Common myeloid progenitor, CD34-positive (primary cell): Measurements from ENCODE around the gene HACD1. TPM values are rescaled to one million over a fixed set of nuclear protein-coding genes. Genes with fewer than 3 reads are reported as not detected.

Source experiments
- CTCF ChIA-PET: fragments of 350-600 bp; sonication (Branson Sonifier 250); formaldehyde crosslinking; loops from one replicate; lab custom pipeline; 2021; ENCODE audit warnings: antibody characterized with exemption; lab: Charles Lee
- POLR2A ChIA-PET: fragments of 350-600 bp; sonication (Branson Sonifier 250); formaldehyde crosslinking; loops from one replicate; lab custom pipeline; 2021; ENCODE audit warnings: antibody characterized with exemption; lab: Charles Lee
- DNase-seq, 3 donors: peaks; one replicate each; pipeline versions ENCODE4 v3.0.0 to v3.0.0-alpha.2; 2013
- H3K27ac ChIP-seq, 2 experiments: 1 replicate in 1 of 2; 2 replicates in 1 of 2; pipeline ENCODE4 v1.7.0; 2013; ENCODE audit warnings: inconsistent platforms in 2 of 2, low read length in 2 of 2, mild to moderate bottlenecking in 2 of 2, low read depth in 1 of 2, moderate library complexity in 1 of 2; ENCODE audit not compliant: severe bottlenecking in 2 of 2, insufficient read depth in 1 of 2, poor library complexity in 1 of 2
- H3K27me3 ChIP-seq, 5 experiments: replicated peaks in 2 of 5; 1 replicate in 3 of 5; 2 replicates in 2 of 5; pipeline versions ENCODE4 v1.6.1 to v1.7.0; 2013; ENCODE audit warnings: low read length in 4 of 5, mild to moderate bottlenecking in 2 of 5, moderate library complexity in 2 of 5, inconsistent platforms in 1 of 5; ENCODE audit not compliant: insufficient read depth in 5 of 5, control insufficient read depth in 4 of 5
- H3K36me3 ChIP-seq, 4 experiments: 1 replicate in 2 of 4; 2 replicates in 2 of 4; pipeline versions ENCODE4 v1.6.1 to v1.7.0; 2013; ENCODE audit warnings: low read length in 3 of 4, control low read depth in 1 of 4, mild to moderate bottlenecking in 1 of 4; ENCODE audit not compliant: control insufficient read depth in 4 of 4, insufficient read depth in 4 of 4
- H3K4me1 ChIP-seq, 4 experiments: 1 replicate in 3 of 4; 2 replicates in 1 of 4; pipeline versions ENCODE4 v1.6.1 to v1.7.1; 2013; ENCODE audit warnings: low read length in 3 of 4, mild to moderate bottlenecking in 3 of 4, control low read depth in 1 of 4, inconsistent platforms in 1 of 4, moderate library complexity in 1 of 4; ENCODE audit not compliant: control insufficient read depth in 4 of 4, insufficient read depth in 4 of 4; ENCODE audit errors: control extremely low read depth in 1 of 4
- H3K4me3 ChIP-seq, 7 experiments: 1 replicate in 4 of 7; 2 replicates in 3 of 7; pipeline versions ENCODE4 v1.5.1 to v1.7.0; 2013; ENCODE audit warnings: mild to moderate bottlenecking in 7 of 7, low read length in 6 of 7, moderate library complexity in 6 of 7, inconsistent platforms in 2 of 7, low read depth in 2 of 7, control low read depth in 1 of 7; ENCODE audit not compliant: insufficient read depth in 4 of 7, control insufficient read depth in 1 of 7; ENCODE audit errors: extremely low read depth in 1 of 7
- H3K9me3 ChIP-seq, 5 experiments: 1 replicate in 4 of 5; 2 replicates in 1 of 5; pipeline versions ENCODE4 v1.6.1 to v1.7.1; 2013; ENCODE audit warnings: low read length in 4 of 5, mild to moderate bottlenecking in 2 of 5, inconsistent platforms in 1 of 5, low read depth in 1 of 5, moderate library complexity in 1 of 5; ENCODE audit not compliant: control insufficient read depth in 4 of 5, insufficient read depth in 2 of 5; ENCODE audit errors: control extremely low read depth in 1 of 5
- WGBS: methylation state at CpG from one replicate; pipeline ENCODE4 v1.1.5; 2013; ENCODE audit not compliant: insufficient coverage; 5-methylcytosine and 5-hydroxymethylcytosine counted together
- polyA plus RNA-seq: library from polyadenylated mRNA; unstranded; fragments of 120-200 nt; gene quantifications from one replicate; pipeline ENCODE4 v1.2.1, GENCODE V29; 2013

HACD1 gene
- 68.8 TPM for polyA plus RNA-seq

GRCh38 chr10:17617031-17617911 is at the start of gene HACD1:
Gene HACD1, minus strand, starts transcription at chr10:17617374. Its CDS starts 35 bp downstream, at chr10:17617339.
- CTCF ChIA-PET = interaction anchor here (0.7 to 1.6 kb wide), 13 partner anchors 9 to 1029 kb away, joined by 3 to 7 read pairs (median 3); partner anchors contain the start of gene STAM
- POLR2A ChIA-PET = interaction anchor here (1.3 kb wide), 1 partner anchor 27 kb away, joined by 6 read pairs; the partner anchor contains the start of gene STAM
- H3K4me1 ChIP-seq = peaks cover 0 to 14% (median 10%) of the 10 kb centered on the region in 4 experiments
- WGBS = 0% methylated on average over 69 of the region's 92 CpGs
- peak within 1 kb of the TSS; percentile 25 to 68 for H3K27ac ChIP-seq
- peak within 1 kb of the TSS; percentile 73 to 96 (median 90) for H3K4me3 ChIP-seq
- peaks cover 2 to 4% (median 3%) of the 10 kb centered on the region in 4 experiments for H3K36me3 ChIP-seq
- DNase-seq = peak; percentile 83 to 92 (median 88)
- no peaks in the 10 kb centered on the region for H3K9me3 ChIP-seq
- no peaks in the 10 kb centered on the region for H3K27me3 ChIP-seq

GRCh38 chr10:17665747-17666146 is 48.6 kb upstream of the HACD1 start:
- POLR2A ChIA-PET = no interaction called here

GRCh38 chr10:17663450-17663849 is 46.3 kb upstream of the HACD1 start:
- ChIA-PET CTCF (interaction anchor here (0.8 to 2.1 kb wide), 5 partner anchors 10 to 46 kb away, joined by 3 to 9 read pairs (median 5); partner anchors contain the start of gene STAM), POLR2A (interaction anchor here (1.4 to 1.9 kb wide), 2 partner anchors 18 to 20 kb away, joined by 4 read pairs; partner anchors contain the start of gene STAM)
- H3K27me3 ChIP-seq = no peaks in the 10 kb centered on the region
- peak overlapping the region in 1 of 7 experiments; percentile 57 for H3K4me3 ChIP-seq
- WGBS = no CpG with 5 or more reads among the region's 1 CpG
- peaks cover 3 to 25% (median 9%) of the 10 kb centered on the region in 4 experiments for H3K36me3 ChIP-seq
- H3K27ac ChIP-seq = peak overlapping the region; percentile 65 to 81
- H3K4me1 ChIP-seq = peaks cover 5 to 49% (median 20%) of the 10 kb centered on the region in 4 experiments
- DNase-seq = no peak
- H3K9me3 ChIP-seq = peaks cover 0 to under 1% (median 0%) of the 10 kb centered on the region in 5 experiments

More at GRCh38 chr10:17665747-17666146, 48.6 kb upstream of the HACD1 start:
- DNase-seq = no peak
- no peaks in the 10 kb centered on the region for H3K9me3 ChIP-seq
- no peak overlapping the region for H3K27ac ChIP-seq
- no peaks in the 10 kb centered on the region for H3K27me3 ChIP-seq
- CTCF ChIA-PET = interaction anchor here (1.6 kb wide), 1 partner anchor 13 kb away, joined by 4 read pairs; no protein-coding TSS in a partner anchor
- H3K36me3 ChIP-seq = peaks cover 0 to 21% (median 8%) of the 10 kb centered on the region in 4 experiments
- H3K4me3 ChIP-seq = no peak overlapping the region
- H3K4me1 ChIP-seq = peaks cover 7 to 59% (median 24%) of the 10 kb centered on the region in 4 experiments
- 100% methylated on average over 1 of the region's 4 CpGs for WGBS

GRCh38 chr10:17662193-17663138 is 45.3 kb upstream of the HACD1 start:
- H3K27ac ChIP-seq = peak overlapping the region; percentile 65 to 81
- ChIA-PET POLR2A (interaction anchor here (0.8 to 1.9 kb wide), 3 partner anchors 14 to 19 kb away, joined by 3 to 4 read pairs (median 4); partner anchors contain the start of gene STAM), CTCF (interaction anchor here (0.8 to 2.1 kb wide), 9 partner anchors 9 to 200 kb away, joined by 3 to 9 read pairs (median 5); partner anchors contain the start of gene STAM)
- H3K27me3 ChIP-seq = no peaks in the 10 kb centered on the region
- H3K4me3 ChIP-seq = peak overlapping the region in 4 of 7 experiments; percentile 6 to 57 (median 32)
- DNase-seq = peak; percentile 89 to 98 (median 96)
- H3K36me3 ChIP-seq = peaks cover 3 to 23% (median 10%) of the 10 kb centered on the region in 4 experiments
- WGBS = no CpG with 5 or more reads among the region's 2 CpGs
- peaks cover 0 to 10% (median 2%) of the 10 kb centered on the region in 5 experiments for H3K9me3 ChIP-seq
- peaks cover 5 to 40% (median 16%) of the 10 kb centered on the region in 4 experiments for H3K4me1 ChIP-seq

- Histone ChIP-seq H3K4me3 (no peak overlapping the region), H3K27me3 (no peaks in the 10 kb centered on the region), H3K27ac (peak overlapping the region in 1 of 2 experiments; percentile 81), H3K36me3 (peaks cover 8 to 21% (median 12%) of the 10 kb centered on the region in 4 experiments), H3K4me1 (peaks cover 5 to 40% (median 16%) of the 10 kb centered on the region in 4 experiments), H3K9me3 (peaks cover 0 to 19% (median 2%) of the 10 kb centered on the region in 5 experiments)
- ChIA-PET POLR2A (interaction anchor here (1.9 kb wide), 1 partner anchor 18 kb away, joined by 4 read pairs; the partner anchor contains the start of gene STAM), CTCF (interaction anchor here (1.1 to 2.1 kb wide), 3 partner anchors 10 to 18 kb away, joined by 3 to 9 read pairs (median 7); partner anchors contain the start of gene STAM)
- 100% methylated on average over 2 of the region's 3 CpGs for WGBS
- DNase-seq = no peak
Observed at GRCh38 chr10:17661510-17661909, 44.3 kb upstream of the HACD1 start.

GRCh38 chr10:17660921-17661320 is 43.7 kb upstream of the HACD1 start:
- Histone ChIP-seq H3K27me3 (no peaks in the 10 kb centered on the region), H3K27ac (peak overlapping the region in 1 of 2 experiments; percentile 2), H3K4me3 (no peak overlapping the region), H3K4me1 (peaks cover 5 to 40% (median 16%) of the 10 kb centered on the region in 4 experiments), H3K9me3 (peaks cover 0 to 23% (median 2%) of the 10 kb centered on the region in 5 experiments), H3K36me3 (peaks cover 8 to 24% (median 13%) of the 10 kb centered on the region in 4 experiments)
- ChIA-PET POLR2A (no interaction called here), CTCF (no interaction called here)
- no peak for DNase-seq
